Neuron (in vitro differentiated cells): Measurements from ENCODE around the gene KIF20B.

ENCODE experiments used
- H2AFZ ChIP-seq: one replicate; pipeline ENCODE4 v1.6.1; 2013; ENCODE audit warnings: low read depth, mild to moderate bottlenecking, inconsistent platforms, low read length, moderate library complexity
- H3K27me3 ChIP-seq: one replicate; pipeline ENCODE4 v1.6.1; 2013; ENCODE audit warnings: low read length; ENCODE audit not compliant: insufficient read depth
- H3K36me3 ChIP-seq: one replicate; pipeline ENCODE4 v1.6.1; 2013; ENCODE audit warnings: low read length; ENCODE audit not compliant: insufficient read depth
- H3K4me1 ChIP-seq: one replicate; pipeline ENCODE4 v1.6.1; 2013; ENCODE audit warnings: low read length; ENCODE audit not compliant: insufficient read depth
- H3K4me3 ChIP-seq: 2 replicates; pipeline ENCODE4 v1.5.1; 2013; ENCODE audit warnings: mild to moderate bottlenecking, low read length, moderate library complexity
- H3K9me3 ChIP-seq: one replicate; pipeline ENCODE4 v1.6.1; 2013; ENCODE audit warnings: low read length

Gene KIF20B

DNA sequence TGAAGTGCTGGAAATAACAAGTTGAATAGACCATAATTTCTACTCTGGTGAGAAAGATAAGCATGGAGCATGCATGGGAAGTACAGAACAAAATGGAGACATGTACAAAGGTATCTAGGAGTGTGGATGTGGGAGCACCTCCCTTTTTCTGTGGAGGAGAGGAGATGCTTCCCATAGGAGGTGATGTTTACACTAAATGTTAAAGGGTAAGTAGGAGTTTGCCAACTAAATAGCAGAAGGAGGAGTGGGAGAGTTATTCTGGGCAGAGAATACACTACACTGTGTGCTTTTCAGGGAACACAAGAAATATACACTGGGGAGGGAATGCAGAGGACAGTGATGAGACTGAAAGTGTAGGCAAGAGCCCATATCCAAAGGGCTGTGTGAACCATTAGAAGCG, 35.3 kb upstream of the KIF20B start:
- no peaks in the 10 kb centered on the region for H3K9me3 ChIP-seq
- no peaks in the 10 kb centered on the region for H3K4me1 ChIP-seq
- no peak overlapping the region for H3K4me3 ChIP-seq
- no peaks in the 10 kb centered on the region for H3K36me3 ChIP-seq
- no peaks in the 10 kb centered on the region for H3K27me3 ChIP-seq
- H2AFZ ChIP-seq = no peak overlapping the region

DNA sequence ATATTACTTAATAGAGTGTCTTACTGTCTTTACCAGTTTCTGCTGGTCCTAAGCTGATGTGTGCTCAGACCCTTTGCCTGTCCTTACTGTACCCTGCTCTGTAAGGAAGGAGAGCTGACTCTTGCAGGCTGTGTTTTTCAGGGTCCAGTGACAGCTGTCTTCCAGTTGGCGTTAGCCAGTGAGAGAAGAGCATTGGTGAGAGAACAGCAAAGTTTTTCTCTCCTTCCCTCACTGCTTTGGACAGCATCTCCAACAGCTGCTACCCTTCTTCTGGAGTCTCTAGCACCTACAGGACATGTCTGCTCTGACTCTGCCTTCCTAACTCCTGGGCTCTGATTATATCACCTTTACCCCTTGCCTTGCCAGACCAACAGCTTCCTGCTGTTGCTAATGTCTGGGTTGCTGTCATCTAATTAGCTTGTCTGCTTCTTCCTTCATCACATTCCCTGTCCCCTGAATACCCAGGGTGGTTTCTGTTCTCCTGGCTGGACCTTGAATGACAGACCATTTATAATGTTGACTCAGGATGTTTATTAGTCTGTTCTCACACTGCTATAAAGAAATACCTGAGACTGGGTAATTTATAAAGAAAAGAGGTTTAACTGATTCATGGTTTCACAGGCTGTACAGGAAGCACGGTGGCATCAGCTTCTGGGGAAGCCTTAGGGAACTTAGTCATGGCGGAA, 32.9 kb upstream of the KIF20B start:
- Histone ChIP-seq H3K27me3 (no peaks in the 10 kb centered on the region), H2AFZ (no peak overlapping the region), H3K4me3 (no peak overlapping the region), H3K4me1 (no peaks in the 10 kb centered on the region), H3K9me3 (no peaks in the 10 kb centered on the region), H3K36me3 (no peaks in the 10 kb centered on the region)

- no peaks in the 10 kb centered on the region for H3K36me3 ChIP-seq
- no peaks in the 10 kb centered on the region for H3K27me3 ChIP-seq
- no peaks in the 10 kb centered on the region for H3K9me3 ChIP-seq
- H3K4me1 ChIP-seq = no peaks in the 10 kb centered on the region
- no peak overlapping the region for H2AFZ ChIP-seq
- H3K4me3 ChIP-seq = no peak overlapping the region
These were observed 31.4 kb upstream of the KIF20B start for GRCh38 chr10:89669985-89670384.

GRCh38 chr10:89670926-89671325, 30.5 kb upstream of the KIF20B start:
- no peaks in the 10 kb centered on the region for H3K9me3 ChIP-seq
- no peak overlapping the region for H2AFZ ChIP-seq

GRCh38 chr10:89677341-89677740, 24.0 kb upstream of the KIF20B start:
- H3K4me3 ChIP-seq = no peak overlapping the region
- no peaks in the 10 kb centered on the region for H3K9me3 ChIP-seq
- no peaks in the 10 kb centered on the region for H3K4me1 ChIP-seq
- H3K27me3 ChIP-seq = no peaks in the 10 kb centered on the region
- H2AFZ ChIP-seq = no peak overlapping the region
- H3K36me3 ChIP-seq = no peaks in the 10 kb centered on the region

More at GRCh38 chr10:89670926-89671325, 30.5 kb upstream of the KIF20B start:
- Histone ChIP-seq H3K4me1 (no peaks in the 10 kb centered on the region), H3K4me3 (no peak overlapping the region), H3K36me3 (no peaks in the 10 kb centered on the region), H3K27me3 (no peaks in the 10 kb centered on the region)

DNA sequence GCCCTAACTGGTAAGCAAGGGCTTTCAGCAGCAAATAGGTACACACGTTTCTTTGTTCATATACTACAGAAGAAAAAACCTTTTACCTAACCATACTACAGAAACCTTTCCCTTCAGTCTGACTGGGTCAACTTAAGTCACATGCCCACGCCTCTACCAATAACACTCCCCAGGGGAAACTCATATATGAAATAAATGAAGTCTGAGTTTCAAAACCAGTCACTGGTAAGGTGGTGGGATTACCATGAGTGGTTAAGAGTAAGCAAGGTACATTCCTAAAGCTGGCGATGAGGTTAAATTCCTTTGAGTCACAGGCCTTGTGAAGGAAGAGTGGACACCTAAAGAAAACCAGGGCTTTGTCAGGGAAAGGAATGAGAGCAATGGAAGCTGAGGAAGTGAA, 21.4 kb upstream of the KIF20B start:
- Histone ChIP-seq H2AFZ (no peak overlapping the region), H3K4me1 (no peaks in the 10 kb centered on the region), H3K27me3 (no peaks in the 10 kb centered on the region), H3K9me3 (no peaks in the 10 kb centered on the region), H3K36me3 (no peaks in the 10 kb centered on the region), H3K4me3 (no peak overlapping the region)

DNA sequence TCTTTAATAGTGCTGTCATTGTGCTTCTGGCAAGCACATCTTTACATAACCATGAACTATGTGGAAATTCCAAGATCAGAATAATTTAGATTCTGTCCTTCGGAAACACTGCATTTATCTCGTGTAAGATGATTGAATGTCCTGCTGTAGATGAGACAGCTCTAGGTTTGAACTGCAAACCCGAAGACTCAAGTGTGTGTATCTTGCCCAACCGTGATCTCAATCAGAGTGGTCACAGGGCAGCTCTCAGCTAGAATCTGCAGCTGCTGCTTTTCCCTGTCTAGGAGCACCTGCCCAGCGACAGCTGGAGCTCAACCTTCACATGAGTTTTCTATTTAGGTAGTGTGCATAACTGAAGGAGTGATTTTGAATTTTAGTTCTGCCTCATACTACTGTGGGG, 17.5 kb upstream of the KIF20B start:
- Histone ChIP-seq H3K4me1 (no peaks in the 10 kb centered on the region), H3K4me3 (no peak overlapping the region), H3K36me3 (no peaks in the 10 kb centered on the region), H2AFZ (no peak overlapping the region), H3K9me3 (no peaks in the 10 kb centered on the region), H3K27me3 (no peaks in the 10 kb centered on the region)

- H3K9me3 ChIP-seq = no peaks in the 10 kb centered on the region
- H3K4me3 ChIP-seq = no peak overlapping the region
- H3K36me3 ChIP-seq = no peaks in the 10 kb centered on the region
- no peaks in the 10 kb centered on the region for H3K27me3 ChIP-seq
- H3K4me1 ChIP-seq = no peaks in the 10 kb centered on the region
- no peak overlapping the region for H2AFZ ChIP-seq
These were observed 16.8 kb upstream of the KIF20B start for GRCh38 chr10:89684604-89685003.

DNA sequence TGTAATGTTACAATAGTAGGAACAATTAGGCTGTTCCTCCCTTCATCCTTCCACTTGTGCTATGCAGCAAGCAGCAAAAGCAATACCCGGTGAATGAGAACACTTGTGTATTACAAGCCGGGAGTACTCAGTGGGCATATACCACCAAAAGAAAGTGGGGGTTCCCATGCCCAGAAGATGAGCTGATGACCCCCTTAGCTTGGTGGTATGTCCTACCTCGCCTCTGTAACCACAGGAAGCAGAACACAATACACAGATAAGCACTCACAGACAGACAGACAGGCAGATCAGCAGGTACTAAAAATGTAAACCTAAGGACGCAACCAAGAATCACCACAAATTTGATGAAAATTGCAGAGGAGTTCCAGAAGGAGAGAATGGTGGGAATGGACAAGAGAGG, 15.5 kb upstream of the KIF20B start:
- Histone ChIP-seq H3K36me3 (no peaks in the 10 kb centered on the region), H3K9me3 (no peaks in the 10 kb centered on the region), H3K27me3 (no peaks in the 10 kb centered on the region), H2AFZ (no peak overlapping the region), H3K4me1 (no peaks in the 10 kb centered on the region), H3K4me3 (no peak overlapping the region)

- Histone ChIP-seq H3K36me3 (no peaks in the 10 kb centered on the region), H3K4me1 (no peaks in the 10 kb centered on the region), H3K27me3 (no peaks in the 10 kb centered on the region), H3K4me3 (no peak overlapping the region), H3K9me3 (no peaks in the 10 kb centered on the region), H2AFZ (no peak overlapping the region)
These were observed 11.4 kb upstream of the KIF20B start for GRCh38 chr10:89690027-89690426.

- Histone ChIP-seq H3K9me3 (no peaks in the 10 kb centered on the region), H3K4me1 (no peaks in the 10 kb centered on the region), H3K4me3 (no peak overlapping the region), H3K36me3 (no peaks in the 10 kb centered on the region), H3K27me3 (no peaks in the 10 kb centered on the region), H2AFZ (no peak overlapping the region)
These were observed 9.0 kb upstream of the KIF20B start for GRCh38 chr10:89692416-89692815.

DNA sequence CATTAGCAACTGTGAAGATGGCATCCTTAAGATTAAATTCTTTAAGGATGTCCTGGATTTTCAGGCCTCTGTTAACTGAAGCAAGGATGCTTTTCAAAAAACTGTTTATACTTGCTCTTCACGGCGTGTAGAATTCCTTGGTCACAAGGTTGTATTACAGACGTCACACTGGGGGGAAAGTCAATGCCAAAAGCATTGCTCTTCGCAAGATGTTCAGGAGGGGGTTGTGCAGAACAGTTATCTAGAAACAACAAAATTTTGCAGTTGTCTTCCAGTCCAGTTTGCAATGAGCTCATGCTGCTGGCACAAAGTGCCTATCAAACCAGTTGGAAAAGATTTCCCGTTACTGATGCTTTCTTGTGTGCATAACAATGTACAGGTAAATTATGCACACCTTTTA, 8.2 kb upstream of the KIF20B start:
- Histone ChIP-seq H3K4me1 (no peaks in the 10 kb centered on the region), H3K9me3 (no peaks in the 10 kb centered on the region), H3K36me3 (no peaks in the 10 kb centered on the region), H2AFZ (no peak overlapping the region), H3K27me3 (no peaks in the 10 kb centered on the region), H3K4me3 (no peak overlapping the region)

DNA sequence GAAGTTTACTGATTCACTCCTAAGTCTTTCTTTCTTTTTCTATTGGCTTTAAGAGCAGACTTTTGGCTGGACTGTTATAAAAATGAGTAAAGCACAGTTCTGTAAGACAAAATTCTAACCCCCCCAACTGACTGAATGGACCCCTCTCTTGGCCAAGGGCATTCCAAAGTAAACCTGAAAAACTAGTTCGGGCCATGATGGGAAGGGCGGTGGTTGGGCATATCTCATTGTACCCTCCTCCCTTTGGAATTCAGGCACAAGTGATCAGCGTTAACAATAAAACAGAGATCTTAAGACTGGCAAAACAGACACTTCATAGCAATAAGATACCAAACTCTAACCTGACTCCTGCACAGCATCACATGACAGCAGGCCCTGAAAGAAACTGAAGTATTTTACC, 6.1 kb upstream of the KIF20B start:
- H2AFZ ChIP-seq = no peak overlapping the region
- H3K36me3 ChIP-seq = no peaks in the 10 kb centered on the region
- H3K4me1 ChIP-seq = peaks cover 3% of the 10 kb centered on the region
- H3K4me3 ChIP-seq = no peak overlapping the region
- no peaks in the 10 kb centered on the region for H3K9me3 ChIP-seq
- no peaks in the 10 kb centered on the region for H3K27me3 ChIP-seq

GRCh38 chr10:89697946-89698345, 3.4 kb upstream of the KIF20B start:
- Histone ChIP-seq H3K4me1 (peaks cover 9% of the 10 kb centered on the region), H3K36me3 (no peaks in the 10 kb centered on the region), H3K4me3 (no peak overlapping the region), H2AFZ (no peak overlapping the region), H3K9me3 (no peaks in the 10 kb centered on the region), H3K27me3 (no peaks in the 10 kb centered on the region)
